Mammary microvascular endothelial cell (primary cell): ENCODE data around the gene PEDS1. TPM values are rescaled to one million over a fixed set of nuclear protein-coding genes. Genes with fewer than 3 reads are reported as not detected.

ENCODE experiments used
- total RNA-seq: library from RNA; depleted of rRNA; stranded (reverse); fragments of >200 nt; gene quantifications from 2 replicates; pipeline ENCODE4 v1.2.3, GENCODE V29; 2015

The PEDS1 gene
- 59.4 and 61.5 TPM in 2 replicates for total RNA-seq

GRCh38 chr20:50153500-50154377 lies at the start of gene PEDS1:
TSS of gene PEDS1 (minus strand) at chr20:50153723. CDS start at chr20:50153637, 86 bp downstream.

GRCh38 chr20:50190251-50191064 lies 36.9 kb upstream of the PEDS1 start, which contains the start of gene CEBPB:
TSS of gene CEBPB (plus strand) at chr20:50190830. CDS start at chr20:50191034, 204 bp downstream.

GRCh38 chr20:50112512-50113419 lies 40.8 kb downstream of the PEDS1 start, which contains the start of gene UBE2V1:
TSS of gene UBE2V1 (minus strand) at chr20:50113150. CDS start at chr20:50113128, 22 bp downstream.

Other genes starting within 250 kb of the PEDS1 start
- 3.1 and 4.4 TPM in 2 replicates for gene SPATA2, start 238.2 kb downstream of the PEDS1 start, total RNA-seq
- gene RNF114, start 217.3 kb downstream of the PEDS1 start, total RNA-seq: 84.7 and 109 TPM in 2 replicates
- gene SNAI1, start 170.7 kb downstream of the PEDS1 start, total RNA-seq: 11.3 and 12.2 TPM in 2 replicates
- gene UBE2V1, start 40.6 kb downstream of the PEDS1 start, total RNA-seq: 64.3 and 77.2 TPM in 2 replicates
- gene CEBPB, start 37.1 kb upstream of the PEDS1 start, total RNA-seq: 17.1 and 22.4 TPM in 2 replicates